Nephron progenitor cell (in vitro differentiated cells): ENCODE data around the gene SULT1A1.
"Not testable (repeated sequence)": the region's sequence is repeated elsewhere in the genome, so short reads cannot be mapped to it uniquely, and the experiment has no call there.

ENCODE experiments used
- DNase-seq: peaks from one replicate; pipeline ENCODE4 v3.0.0; 2021
- H3K27ac Mint-ChIP-seq: 2 replicates; pipeline ENCODE4 v1.8.0; 2021; ENCODE audit warnings: mild to moderate bottlenecking, moderate library complexity, mixed read lengths
- H3K27me3 Mint-ChIP-seq: 2 replicates; pipeline ENCODE4 v1.8.0; 2021; ENCODE audit warnings: mild to moderate bottlenecking, low read depth, mixed read lengths; ENCODE audit not compliant: poor library complexity
- H3K36me3 Mint-ChIP-seq: 2 replicates; pipeline ENCODE4 v1.8.0; 2021; ENCODE audit warnings: low read depth, mixed read lengths
- H3K4me1 Mint-ChIP-seq: 2 replicates; pipeline ENCODE4 v1.8.0; 2021; ENCODE audit warnings: mixed read lengths
- H3K4me3 Mint-ChIP-seq: 2 replicates; pipeline ENCODE4 v1.8.0; 2021; ENCODE audit warnings: mild to moderate bottlenecking, moderate library complexity, mixed read lengths
- H3K9me3 Mint-ChIP-seq: 2 replicates; pipeline ENCODE4 v1.8.0; 2021; ENCODE audit warnings: mild to moderate bottlenecking, moderate library complexity, mixed read lengths
- TF ChIP-seq, protein P1 (sequence below): fragments of 200-600 bp; sonication (generic); IDR thresholded peaks from 2 replicates; pipeline ENCODE4 v1.5.0; 2021; ENCODE audit warnings: antibody characterized with exemption

Gene SULT1A1

DNA sequence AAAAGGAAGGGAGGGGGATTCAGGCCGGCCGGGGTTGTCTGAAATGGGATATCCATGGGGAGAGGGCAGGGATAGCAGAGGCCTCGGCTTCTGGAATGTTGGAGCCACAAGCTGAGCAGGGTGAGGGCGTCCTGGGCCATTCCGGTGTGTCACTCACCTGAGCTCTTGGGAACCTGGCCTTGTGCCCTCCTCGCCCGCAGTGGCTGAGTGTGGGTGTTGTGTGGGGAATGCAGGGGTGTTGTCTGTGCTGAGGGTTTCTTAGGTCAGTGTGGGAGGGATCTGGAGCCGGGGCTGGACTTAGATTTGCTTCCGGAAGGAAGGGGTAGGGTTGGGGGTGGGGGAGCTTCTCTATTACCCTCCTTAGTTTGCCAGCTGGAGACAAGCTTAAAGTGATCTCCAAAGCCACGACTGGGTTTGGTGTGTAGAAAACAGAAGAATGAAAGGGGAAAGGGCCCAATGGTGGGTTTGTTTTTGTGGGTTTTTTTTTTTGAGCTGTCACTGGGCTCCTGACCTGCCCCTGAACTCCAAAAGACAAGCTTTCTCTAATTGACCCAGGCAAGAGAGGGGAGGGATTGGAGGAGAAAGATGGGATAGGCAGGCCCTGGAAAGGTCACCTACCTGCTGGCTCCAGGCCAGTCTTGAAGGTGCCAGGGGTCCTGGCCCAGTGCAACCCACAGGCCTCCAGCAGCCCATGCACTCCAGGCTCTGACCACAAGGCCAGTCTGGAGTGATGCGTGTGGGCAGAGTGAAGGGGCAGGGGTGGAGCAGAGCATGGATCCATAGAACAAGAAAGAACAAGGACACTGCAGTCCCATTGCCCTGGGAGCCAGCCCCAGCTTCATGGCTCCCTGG lies 12.8 kb downstream of the SULT1A1 start, which contains the start of gene SULT1A2:
Gene SULT1A2 (minus strand): TSS at position 211 of the 852 bp plus-strand sequence. CDS start 1,120 bp downstream, outside the sequence.
- peak within 1 kb of the TSS; percentile 75 for H3K4me3 Mint-ChIP-seq
- DNase-seq, result peak; percentile 59
- H3K9me3 Mint-ChIP-seq, result no peaks in the 10 kb centered on the region
- H3K27ac Mint-ChIP-seq, result peak within 1 kb of the TSS; percentile 98
- peaks cover 9% of the 10 kb centered on the region for H3K27me3 Mint-ChIP-seq
- H3K36me3 Mint-ChIP-seq, result peaks cover 14% of the 10 kb centered on the region
- TF ChIP-seq, protein P1, sequence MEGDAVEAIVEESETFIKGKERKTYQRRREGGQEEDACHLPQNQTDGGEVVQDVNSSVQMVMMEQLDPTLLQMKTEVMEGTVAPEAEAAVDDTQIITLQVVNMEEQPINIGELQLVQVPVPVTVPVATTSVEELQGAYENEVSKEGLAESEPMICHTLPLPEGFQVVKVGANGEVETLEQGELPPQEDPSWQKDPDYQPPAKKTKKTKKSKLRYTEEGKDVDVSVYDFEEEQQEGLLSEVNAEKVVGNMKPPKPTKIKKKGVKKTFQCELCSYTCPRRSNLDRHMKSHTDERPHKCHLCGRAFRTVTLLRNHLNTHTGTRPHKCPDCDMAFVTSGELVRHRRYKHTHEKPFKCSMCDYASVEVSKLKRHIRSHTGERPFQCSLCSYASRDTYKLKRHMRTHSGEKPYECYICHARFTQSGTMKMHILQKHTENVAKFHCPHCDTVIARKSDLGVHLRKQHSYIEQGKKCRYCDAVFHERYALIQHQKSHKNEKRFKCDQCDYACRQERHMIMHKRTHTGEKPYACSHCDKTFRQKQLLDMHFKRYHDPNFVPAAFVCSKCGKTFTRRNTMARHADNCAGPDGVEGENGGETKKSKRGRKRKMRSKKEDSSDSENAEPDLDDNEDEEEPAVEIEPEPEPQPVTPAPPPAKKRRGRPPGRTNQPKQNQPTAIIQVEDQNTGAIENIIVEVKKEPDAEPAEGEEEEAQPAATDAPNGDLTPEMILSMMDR, result no peak
- H3K4me1 Mint-ChIP-seq, result peaks cover 36% of the 10 kb centered on the region

DNA sequence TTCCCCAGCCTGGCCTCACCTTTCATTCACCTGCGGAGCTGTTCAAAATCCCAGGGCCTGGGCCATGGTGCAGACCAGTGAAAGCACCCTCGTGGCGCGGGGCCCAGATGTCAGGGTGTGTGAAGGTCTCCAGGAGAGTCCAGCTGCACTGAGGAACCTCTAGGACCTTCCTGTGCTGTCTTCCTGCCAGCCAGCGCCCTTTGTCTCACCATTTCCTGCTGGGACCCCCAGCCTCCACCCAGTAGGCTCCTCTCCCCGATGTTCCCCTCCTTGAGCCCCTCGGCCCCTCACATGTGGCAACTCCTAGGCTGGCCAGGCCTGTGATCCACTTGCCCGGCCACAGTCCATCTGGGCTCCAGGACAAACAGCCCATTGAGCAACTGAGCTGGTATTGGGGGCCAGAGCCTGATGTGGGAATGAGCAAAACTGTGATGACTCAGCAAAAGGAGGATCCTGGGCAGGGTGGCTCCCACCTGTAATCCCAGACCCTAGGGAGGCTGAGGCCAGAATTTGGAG lies 13.7 kb downstream of the SULT1A1 start:
- Mint-ChIP-seq H3K4me1 (peaks cover 36% of the 10 kb centered on the region), H3K9me3 (no peaks in the 10 kb centered on the region), H3K27me3 (peaks cover 4% of the 10 kb centered on the region), H3K36me3 (peaks cover 19% of the 10 kb centered on the region), H3K4me3 (peak overlapping the region; percentile 57), H3K27ac (peak overlapping the region; percentile 97)
- no peak for DNase-seq
- TF ChIP-seq, protein P1, result no peak

GRCh38 chr16:28595451-28595850 lies 14.4 kb downstream of the SULT1A1 start:
- H3K4me1 Mint-ChIP-seq, result peaks cover 36% of the 10 kb centered on the region
- DNase-seq, H3K4me3 Mint-ChIP-seq, H3K9me3 Mint-ChIP-seq, H3K27me3 Mint-ChIP-seq: not testable (repeated sequence)
- H3K36me3 Mint-ChIP-seq, result peaks cover 19% of the 10 kb centered on the region
- peak overlapping the region; percentile 54 for H3K27ac Mint-ChIP-seq

- Mint-ChIP-seq H3K9me3 (no peaks in the 10 kb centered on the region), H3K27ac (no peak overlapping the region), H3K4me1 (peaks cover 34% of the 10 kb centered on the region), H3K4me3 (no peak overlapping the region), H3K36me3 (peaks cover 25% of the 10 kb centered on the region), H3K27me3 (peaks cover 3% of the 10 kb centered on the region)
- TF ChIP-seq, protein P1, result no peak
- DNase-seq, result no peak
Measured at GRCh38 chr16:28592979-28593553, 16.8 kb downstream of the SULT1A1 start.

DNA sequence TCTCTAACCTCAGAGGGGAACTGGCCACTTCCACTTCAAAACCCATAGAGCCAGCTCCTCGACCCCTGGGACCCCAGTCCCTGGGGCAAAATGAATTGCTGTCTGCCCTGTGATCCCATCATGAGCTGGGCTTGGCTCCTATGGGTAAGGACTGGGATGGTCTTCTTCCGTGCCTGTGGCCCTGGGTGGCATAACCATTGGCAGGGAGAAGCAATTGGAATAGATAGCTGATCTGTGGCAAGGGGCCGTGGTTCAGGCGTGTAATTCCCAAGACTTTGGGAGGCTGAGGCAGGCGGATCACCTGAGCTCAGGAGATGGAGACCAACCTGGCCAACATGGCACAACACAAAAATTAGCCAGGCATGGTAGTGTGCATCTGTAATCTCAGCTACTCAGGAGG lies 17.3 kb downstream of the SULT1A1 start:
- Mint-ChIP-seq H3K4me3 (no peak overlapping the region), H3K4me1 (peaks cover 28% of the 10 kb centered on the region), H3K36me3 (peaks cover 25% of the 10 kb centered on the region), H3K27ac (peak overlapping the region; percentile 51), H3K27me3 (no peaks in the 10 kb centered on the region), H3K9me3 (no peaks in the 10 kb centered on the region)
- TF ChIP-seq, protein P1, result no peak
- DNase-seq, result no peak

- TF ChIP-seq, protein P1, result no peak
- peaks cover 32% of the 10 kb centered on the region for H3K36me3 Mint-ChIP-seq
- no peak overlapping the region for H3K4me3 Mint-ChIP-seq
- no peaks in the 10 kb centered on the region for H3K9me3 Mint-ChIP-seq
- H3K27me3 Mint-ChIP-seq, result no peaks in the 10 kb centered on the region
- peak overlapping the region; percentile 69 for H3K27ac Mint-ChIP-seq
- H3K4me1 Mint-ChIP-seq, result peaks cover 17% of the 10 kb centered on the region
- no peak for DNase-seq
Measured at GRCh38 chr16:28591355-28591754, 18.5 kb downstream of the SULT1A1 start.
